H1 (cell line): ENCODE data around the gene VPS26B. TPM values are rescaled to one million over a fixed set of nuclear protein-coding genes. Genes with fewer than 3 reads are reported as not detected.

Experiments
- RBBP5 ChIP-seq: IDR thresholded peaks from 2 replicates; pipeline ENCODE4 v1.7.1; 2012; ENCODE audit warnings: low read depth, mild to moderate bottlenecking, inconsistent platforms, low read length, moderate library complexity, borderline replicate concordance
- RFX5 ChIP-seq: IDR thresholded peaks from 2 replicates; pipeline ENCODE4 v1.6.1; 2011; ENCODE audit warnings: low read depth, low read length, improper control_type of control experiment, borderline replicate concordance
- polyA plus RNA-seq, 7 experiments: library from polyadenylated mRNA; depleted of rRNA in 3 of 7; stranded (reverse) in 5 of 7; unstranded in 2 of 7; fragments of >200 nt in 5 of 7; fragments of 200-250 nt in 2 of 7; gene quantifications; 1 replicate in 5 of 7; 2 replicates in 1 of 7; 4 replicates in 1 of 7; pipeline versions ENCODE4 v1.2.1 to v1.2.3, GENCODE V29; 2011 to 2013; ENCODE audit warnings: missing spikeins in 2 of 7, mixed read lengths in 2 of 7
- total RNA-seq: library from RNA; stranded (reverse); fragmentation: NEBNext Ultra II Directional; extraction: Animal tissue kit (Norgen Biotek cat#: 25700); gene quantifications from 2 replicates; pipeline ENCODE4 v1.2.1, GENCODE V29; 2021

The VPS26B gene
- total and polyA plus RNA-seq, 2 of the 8 experiments (the other 6 are each of a cell fraction or from before 2014, with no cell fraction given): 18.3 to 27.0 TPM

- no peak for TF ChIP-seq RFX5
- TF ChIP-seq RBBP5: no peak
Measured at GRCh38 chr11:134282121-134283045, 57.9 kb downstream of the VPS26B start (continued).
